ENCODE measurements around the gene BAIAP2L1. TPM values are rescaled to one million over a fixed set of nuclear protein-coding genes. Genes with fewer than 3 reads are reported as not detected.
A peak's percentile ranks its signal among the peaks of the same experiment; 100 is the strongest.
"Not testable (repeated sequence)": the region's sequence is repeated elsewhere in the genome, so short reads cannot be mapped to it uniquely, and the experiment has no call there.

BAIAP2L1 gene
- total RNA-seq, 1 donor from 2014 or later = 12.9 TPM

DNA sequence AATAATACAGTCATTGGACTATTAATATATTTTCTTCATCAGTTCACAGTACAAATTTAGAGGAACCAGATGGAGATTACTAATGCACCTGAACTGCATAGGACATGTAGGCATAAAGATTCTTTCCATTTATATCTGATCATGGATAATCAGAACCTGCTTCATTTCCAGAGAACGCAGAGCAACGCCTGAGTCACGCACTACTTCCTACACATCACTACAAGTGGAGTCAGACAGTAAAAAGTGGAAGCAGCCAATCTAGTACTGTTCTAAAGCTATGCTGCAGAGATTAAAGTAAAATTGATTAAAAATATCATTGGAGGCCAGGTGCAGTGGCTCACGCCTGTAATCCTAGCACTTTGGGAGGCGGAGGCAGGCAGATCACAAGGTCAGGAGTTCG is 76.1 kb downstream of the BAIAP2L1 start:
- ATAC-seq (no peak), DNase-seq (ENCODE audit: low spot score) (no peak)

DNA sequence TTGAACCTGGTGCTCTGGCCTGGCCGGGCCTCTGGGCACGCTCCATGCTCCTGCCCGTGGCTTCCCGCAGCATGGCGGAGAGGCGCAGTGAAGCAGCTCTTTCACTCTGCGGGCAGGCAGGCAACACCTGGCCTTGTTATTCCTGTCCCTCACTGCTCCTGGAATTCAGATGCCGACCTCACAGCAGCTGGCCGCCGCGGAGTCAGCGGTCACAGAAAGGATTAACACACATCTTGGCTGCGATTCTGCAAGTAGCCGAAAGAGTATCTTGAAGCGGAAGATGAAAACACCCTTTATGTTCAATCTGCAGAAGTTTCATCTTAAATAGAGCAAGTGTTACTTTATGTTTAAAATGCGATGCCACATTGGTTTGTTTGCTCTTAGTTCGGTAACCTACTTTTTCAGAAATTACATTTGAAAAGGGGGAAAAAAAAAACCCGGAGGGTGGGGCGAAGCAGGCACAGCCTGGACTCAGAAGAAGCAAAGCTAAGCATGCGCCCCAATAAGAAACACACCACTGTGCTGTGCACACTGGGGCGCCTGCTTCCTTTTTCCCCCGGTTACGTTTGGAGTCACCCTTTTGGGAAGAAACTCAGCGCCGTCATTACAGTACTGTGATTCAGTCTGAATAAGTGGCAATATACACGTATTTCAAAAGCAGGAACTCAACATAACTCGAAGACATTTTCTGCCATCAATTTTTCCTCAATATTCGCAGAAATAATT is 77.1 kb downstream of the BAIAP2L1 start:
- DNase-seq (ENCODE audit: low spot score) = no peak
- no peak for ATAC-seq

DNA sequence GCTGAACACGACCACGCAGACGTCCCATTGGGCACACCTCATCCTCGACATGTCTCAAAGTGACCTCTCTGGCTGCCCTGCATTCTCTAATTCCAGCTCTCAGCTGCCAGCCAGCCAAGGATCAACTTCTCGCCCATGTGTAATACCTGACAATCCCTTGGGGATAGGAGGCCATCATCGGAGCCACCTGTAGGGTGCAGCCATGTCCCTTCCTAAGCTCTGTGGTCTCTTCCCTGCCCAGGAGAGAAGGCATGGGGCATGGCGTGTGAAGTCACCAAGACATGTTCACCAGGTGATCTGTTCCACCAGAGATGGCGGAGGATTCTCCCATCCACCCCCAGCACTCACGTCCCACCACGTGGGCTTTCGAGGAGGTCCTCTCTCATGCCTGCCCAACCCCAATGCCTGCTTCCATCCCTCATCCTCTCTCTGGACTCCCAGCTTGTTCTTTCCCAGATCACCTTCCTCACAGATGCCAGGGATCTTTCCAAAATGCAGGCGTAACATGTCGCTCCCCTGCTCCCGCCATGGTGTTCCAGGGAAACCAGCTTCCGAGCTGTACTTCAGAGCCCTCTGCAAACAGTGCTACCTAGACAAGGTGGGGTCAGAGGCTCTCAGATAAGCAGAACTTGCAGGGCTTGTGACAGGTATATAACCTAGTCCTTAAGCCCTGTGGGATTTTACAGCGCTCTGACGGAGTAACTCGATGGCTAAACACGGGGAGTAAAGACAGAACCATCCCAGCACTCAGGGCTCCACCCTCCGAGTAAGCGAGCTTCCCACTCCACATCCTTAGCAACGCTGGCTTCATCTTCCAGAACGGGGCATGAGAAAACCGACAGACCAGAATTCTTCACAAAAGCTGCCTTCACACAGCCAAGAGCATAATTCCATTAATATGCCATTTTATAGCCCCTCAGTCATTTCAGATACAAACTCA is 78.3 kb downstream of the BAIAP2L1 start:
- ATAC-seq (peak; percentile 74), DNase-seq (ENCODE audit: low spot score) (no peak)

DNA sequence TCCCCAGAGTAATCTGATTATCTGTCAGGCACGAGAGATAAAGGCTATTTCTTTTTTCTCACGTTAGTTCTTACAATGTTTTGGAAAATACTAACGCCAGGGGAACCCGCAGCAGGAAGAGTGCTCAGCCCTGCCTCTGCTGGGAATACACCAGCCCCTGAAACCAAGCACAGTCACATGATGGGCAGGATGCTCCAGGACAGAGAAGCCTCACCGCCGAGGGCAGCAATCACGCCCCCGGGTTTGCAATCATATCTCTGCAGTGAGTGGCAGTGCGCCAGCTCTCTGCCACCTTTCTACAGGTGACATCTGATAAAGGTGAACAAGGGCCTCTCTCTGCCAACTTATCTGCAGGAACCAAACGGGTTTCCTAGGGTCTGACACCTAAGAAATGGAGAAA is 79.6 kb downstream of the BAIAP2L1 start:
- ATAC-seq (no peak), DNase-seq (ENCODE audit: low spot score) (no peak)

DNA sequence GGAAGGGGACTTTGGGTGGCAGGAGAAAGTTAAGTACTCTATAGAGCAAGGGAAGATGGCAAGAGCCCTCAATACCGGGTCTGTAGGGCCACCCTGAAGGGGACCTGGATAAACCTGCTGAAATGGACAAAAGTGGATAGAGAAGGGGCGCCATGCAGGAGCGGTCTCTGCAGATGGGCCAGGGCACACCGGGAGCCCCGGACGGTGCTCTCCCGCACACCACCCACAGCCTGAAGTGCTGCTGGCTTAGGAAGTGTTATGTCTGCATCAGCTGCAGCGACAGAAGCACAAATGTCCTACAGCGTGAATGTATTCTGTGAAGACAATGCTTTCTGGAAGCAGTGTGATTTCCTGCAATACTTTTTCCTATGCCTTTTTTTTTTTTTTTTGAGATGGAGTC is 81.7 kb downstream of the BAIAP2L1 start:
- DNase-seq (ENCODE audit: low spot score) (no peak), ATAC-seq (no peak)

DNA sequence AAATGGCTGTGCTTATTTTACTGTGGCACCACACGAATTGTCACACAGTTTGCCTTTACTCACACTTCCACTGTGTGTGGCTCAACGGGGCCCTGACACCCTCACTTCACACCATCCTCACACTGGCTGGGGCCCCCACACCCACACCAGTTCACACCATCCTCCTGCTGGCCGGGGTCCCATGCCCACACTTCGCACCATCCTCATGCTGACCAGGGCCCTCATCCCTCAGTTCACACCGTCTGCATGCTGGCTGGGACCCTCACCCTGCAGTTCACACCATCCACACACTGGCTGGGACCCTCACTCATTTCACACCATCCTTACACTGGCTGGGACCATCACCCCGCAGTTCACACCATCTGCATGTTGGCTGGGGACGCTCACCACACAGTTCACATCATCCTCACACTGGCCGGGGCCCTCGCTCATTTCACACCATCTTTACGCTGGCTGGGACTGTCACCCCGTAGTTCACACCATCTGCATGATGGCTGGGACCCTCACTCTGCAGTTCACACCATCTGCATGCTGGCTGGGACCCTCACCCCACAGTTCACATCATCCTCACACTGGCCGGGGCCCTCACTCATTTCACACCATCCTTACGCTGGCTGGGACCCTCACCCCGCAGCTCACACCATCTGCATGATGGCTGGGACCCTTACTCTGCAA is 83.4 kb downstream of the BAIAP2L1 start:
- no peak for DNase-seq (ENCODE audit: low spot score)

DNA sequence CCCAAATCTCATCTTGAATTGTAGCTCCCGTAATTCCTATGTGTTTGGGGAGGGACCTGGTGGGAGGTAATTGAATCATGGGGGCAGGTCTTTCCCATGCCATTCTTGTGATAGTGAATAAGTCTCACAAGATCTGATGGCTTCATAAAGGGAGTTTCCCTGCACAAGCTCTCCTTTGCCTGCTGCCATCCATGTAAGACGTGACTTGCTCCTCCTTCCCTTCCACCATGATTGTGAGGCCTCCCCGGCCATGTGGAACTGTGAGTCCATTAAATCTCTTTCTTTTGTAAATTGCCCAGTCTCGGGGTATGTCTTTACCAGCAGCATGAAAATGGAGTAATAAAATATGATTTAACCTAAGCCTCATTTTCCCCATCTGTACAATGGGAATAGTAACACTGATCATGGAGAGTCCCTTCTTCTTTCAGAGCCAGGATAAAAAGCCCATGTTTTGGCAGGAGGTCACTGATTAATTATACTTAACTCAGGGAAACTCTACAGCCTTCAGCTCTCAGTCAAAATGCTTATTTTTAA is 84.8 kb downstream of the BAIAP2L1 start:
- ATAC-seq; DNase-seq (ENCODE audit: low spot score): not testable (repeated sequence)

More for the DNA sequence above, 83.4 kb downstream of the BAIAP2L1 start:
- ATAC-seq = no peak

DNA sequence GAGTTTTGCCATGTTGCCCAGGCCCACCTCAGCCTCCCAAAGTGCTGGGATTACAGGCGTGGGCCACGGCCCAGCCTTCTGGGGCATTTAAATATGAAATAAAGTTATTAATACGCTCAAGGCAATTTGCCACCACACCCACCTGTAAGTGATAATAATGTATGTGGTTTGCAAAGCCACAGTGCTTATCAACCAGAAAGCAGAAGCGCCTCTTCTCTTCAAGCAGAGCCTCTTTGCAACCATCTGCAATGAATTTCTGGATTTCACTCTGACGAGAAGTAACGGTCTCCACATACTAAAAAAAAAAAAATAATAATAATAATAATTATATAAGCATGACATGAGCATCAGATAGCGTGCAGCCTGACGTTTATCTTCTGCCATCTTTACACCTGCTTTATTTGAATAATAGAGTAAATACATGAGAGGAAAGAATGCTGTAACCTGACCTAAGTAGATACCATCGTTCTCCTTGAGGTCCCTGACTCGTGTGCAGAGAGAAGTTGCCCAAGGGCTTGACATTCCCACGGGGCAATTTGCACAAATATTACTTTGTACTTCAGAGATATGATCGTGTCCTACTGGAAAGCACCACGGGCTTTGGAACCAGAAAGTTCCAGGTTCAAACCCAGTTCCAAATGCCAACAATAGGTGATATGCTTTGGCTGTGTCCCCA is 85.4 kb downstream of the BAIAP2L1 start:
- no peak for DNase-seq (ENCODE audit: low spot score)
- no peak for ATAC-seq

DNA sequence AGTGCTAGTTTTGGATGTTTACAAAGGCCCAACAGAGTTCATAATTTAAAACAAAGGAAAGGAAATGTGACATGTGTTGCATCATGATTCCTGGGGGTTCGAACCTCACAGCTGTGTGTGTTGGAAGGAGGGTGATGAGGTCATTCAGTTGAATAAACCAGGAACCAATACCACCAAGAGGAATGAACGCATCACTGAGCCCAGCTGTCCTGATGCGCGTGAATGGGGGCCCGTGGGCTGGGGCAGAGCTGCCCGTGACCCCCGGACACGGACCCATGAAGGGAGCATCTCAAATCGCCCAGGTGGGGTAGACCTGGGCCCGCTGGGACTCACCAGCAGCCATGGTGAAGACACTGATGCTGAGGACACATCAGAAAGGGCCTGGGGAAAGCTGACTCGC is 86.4 kb downstream of the BAIAP2L1 start:
- no peak for ATAC-seq
- no peak for DNase-seq (ENCODE audit: low spot score)

DNA sequence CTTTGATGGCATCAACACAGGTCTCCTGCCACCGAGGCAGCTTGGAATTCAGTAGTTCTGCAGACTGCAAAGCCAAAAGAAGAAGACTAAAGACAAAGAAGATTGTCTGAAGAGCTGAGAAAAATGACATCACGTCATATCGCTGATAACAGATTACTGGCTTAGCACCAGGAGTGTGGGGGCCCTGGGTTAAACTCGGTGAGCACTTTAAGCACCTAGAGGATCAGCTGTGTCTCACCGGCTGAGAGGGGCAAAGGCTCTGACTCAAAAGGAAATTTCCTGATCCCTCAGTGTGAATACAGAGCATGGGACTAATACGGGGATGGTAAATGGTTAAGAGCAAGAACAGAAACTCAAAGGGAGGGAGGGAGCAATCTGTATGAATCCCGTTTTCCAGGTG is 88.7 kb downstream of the BAIAP2L1 start:
- ATAC-seq = no peak

DNA sequence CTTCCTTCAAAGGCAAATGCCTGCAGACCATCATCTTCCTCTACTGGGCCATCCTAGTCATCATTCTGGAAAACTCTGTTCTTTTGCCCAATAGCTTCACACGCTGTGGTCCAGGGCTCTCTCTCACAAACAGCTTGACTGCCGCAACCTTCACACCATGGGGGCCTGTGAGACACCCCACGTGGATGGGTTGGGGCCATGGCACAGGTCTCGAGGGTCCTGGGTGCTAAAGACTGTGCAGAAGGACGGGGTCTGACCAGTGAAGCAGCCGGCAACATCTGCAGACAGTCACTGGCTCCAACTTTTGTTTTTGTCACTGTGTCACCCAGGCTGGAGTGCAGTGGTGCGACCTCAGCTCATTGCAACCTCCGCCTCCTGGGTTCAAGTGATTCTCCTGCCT is 91.3 kb downstream of the BAIAP2L1 start:
- DNase-seq (ENCODE audit: low spot score) = no peak
- no peak for ATAC-seq

More for the DNA sequence above, 88.7 kb downstream of the BAIAP2L1 start:
- no peak for DNase-seq (ENCODE audit: low spot score)

DNA sequence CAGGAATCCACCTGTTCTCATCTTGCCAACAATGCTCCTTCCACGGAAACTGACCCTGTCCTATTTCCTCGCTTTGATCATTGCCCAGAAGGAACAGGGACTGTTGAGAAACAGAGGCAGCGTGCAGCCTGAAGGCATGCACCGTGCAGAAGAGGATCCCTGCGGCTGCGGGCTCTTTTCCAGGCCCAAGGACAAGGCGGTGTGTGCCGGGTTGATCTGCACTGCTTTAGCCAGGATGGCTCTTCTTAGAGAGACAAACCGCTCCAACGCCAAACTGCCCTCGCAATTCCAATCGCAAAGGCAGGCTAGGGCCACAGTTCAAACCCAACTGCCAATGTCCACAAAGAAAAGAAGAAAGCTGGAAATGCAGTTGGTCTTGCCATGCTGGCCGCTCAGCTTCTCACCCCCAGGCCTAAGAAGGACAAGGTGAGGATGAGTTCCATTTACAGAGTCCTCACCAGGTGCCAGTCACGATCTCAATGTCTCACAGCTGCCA is 92.9 kb downstream of the BAIAP2L1 start:
- ATAC-seq = peak; percentile 34
- no peak for DNase-seq (ENCODE audit: low spot score)

DNA sequence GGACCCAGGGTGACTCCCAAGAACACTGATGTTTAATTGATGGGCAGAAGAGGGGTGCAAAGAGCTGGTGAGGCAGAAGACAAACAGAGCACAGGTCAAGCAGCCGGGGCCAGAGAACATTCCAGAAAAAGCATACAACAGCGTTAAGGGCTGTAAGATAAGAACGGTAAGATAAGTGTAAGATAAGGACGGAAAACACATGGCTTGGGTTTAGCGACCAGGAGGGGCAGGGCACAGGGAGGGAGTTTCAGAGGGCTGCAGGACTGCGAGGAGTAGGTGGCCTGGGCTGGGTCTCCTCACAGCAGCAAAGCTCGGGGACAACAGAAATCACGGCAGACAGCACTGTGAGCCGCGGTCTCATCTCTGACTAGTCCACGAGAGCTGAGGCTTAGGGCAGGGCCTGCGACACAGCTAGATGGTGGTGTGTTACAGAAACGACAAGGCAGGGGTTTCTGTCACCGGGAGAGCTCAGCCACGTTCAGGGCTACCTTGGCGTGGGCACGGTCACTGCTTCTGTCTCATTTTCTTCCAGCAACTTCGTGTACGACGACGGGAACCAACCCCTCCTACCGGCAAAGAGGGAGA is 94.8 kb downstream of the BAIAP2L1 start:
- no peak for ATAC-seq
- DNase-seq (ENCODE audit: low spot score) = no peak

DNA sequence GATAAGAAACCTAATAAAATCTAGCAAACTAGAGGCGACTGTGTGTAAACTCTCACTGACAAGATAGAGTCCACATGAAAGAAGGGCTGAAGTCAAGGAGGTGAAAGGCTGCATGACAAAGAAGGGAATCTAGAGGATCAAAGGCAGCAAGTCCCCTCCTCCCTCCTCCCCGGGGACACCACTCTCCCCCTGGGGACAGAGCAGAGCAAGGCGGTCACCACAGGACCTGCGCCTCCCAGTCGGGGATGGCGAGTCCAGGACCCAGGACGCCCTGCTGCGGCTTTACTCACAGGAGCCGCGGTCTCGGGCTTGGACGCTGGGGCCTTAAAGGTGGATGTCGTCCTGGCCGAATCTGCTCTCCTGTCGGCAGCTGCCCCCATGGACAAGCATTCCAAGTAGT is 97.0 kb downstream of the BAIAP2L1 start:
- ATAC-seq (no peak), DNase-seq (ENCODE audit: low spot score) (no peak)

DNA sequence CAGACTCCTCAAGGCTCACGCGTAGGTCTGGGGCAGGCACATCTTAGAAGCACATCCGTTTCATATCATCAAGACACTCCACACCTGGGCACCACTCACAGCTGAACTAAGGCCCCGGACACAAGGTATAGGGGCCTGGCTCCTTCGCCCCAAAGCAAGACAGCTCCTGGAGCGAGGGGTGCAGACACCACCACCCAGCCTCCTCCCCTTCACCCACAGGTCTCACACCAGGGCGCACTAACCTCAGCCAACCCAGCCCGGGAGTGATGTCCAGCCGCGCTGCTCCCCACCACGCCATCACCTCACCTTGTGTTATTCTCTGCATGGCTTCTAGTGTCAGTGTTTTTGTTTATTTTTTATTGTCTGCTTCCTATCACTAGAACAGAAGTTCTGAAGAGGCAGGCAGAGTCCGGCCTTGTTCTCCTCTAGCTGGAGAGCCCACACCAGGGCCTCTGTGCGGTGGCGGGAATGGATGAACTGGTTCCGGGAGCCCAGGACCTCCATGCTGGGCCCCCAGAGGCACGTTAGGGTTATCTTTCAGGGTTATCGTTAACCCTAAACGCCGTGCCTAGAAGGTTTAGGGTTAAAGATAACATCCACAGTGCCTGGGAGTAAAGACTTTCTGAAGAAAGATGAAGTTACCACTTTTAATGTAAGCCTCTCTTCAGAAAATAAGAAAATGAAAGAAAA is 97.6 kb downstream of the BAIAP2L1 start:
- DNase-seq (ENCODE audit: low spot score) (no peak), ATAC-seq (no peak)

DNA sequence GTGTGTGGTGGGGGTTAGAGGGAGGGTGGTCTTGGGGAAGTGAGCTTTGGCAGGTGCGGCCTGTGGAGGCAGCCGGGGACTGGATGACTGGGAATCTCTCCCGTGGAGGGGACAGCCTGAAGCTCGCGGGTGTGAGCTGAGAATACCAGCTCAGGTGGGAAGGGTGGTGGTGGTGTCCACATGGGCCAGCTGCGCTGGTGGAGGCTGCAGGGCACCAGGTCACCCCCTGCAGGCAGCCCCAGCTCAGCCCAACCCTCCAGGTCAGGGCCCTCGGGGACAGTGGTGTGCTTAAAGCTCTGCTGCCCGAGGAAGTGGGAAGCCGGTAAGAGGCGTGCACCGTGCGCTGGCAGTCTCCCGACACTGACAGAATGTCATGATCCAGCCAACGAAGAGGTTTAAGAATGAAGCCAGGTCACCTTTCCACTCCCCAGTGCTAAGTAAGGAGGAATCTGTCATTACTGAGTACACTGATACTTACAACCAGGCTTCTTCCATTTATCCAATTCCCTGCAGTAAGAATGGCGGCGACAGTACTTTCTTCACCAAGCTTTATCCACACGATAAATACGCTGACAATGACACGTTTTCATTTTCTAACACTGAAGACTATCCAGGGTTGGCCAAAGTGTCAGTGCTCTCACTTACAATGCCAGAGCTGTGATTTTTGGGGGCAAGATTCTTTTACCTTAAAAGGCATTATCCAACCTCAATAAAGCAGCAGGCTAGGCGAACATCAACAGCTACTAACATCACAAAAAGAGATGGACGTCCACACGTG is 99.0 kb downstream of the BAIAP2L1 start:
- ATAC-seq (peak; percentile 22), DNase-seq (ENCODE audit: low spot score) (no peak)

DNA sequence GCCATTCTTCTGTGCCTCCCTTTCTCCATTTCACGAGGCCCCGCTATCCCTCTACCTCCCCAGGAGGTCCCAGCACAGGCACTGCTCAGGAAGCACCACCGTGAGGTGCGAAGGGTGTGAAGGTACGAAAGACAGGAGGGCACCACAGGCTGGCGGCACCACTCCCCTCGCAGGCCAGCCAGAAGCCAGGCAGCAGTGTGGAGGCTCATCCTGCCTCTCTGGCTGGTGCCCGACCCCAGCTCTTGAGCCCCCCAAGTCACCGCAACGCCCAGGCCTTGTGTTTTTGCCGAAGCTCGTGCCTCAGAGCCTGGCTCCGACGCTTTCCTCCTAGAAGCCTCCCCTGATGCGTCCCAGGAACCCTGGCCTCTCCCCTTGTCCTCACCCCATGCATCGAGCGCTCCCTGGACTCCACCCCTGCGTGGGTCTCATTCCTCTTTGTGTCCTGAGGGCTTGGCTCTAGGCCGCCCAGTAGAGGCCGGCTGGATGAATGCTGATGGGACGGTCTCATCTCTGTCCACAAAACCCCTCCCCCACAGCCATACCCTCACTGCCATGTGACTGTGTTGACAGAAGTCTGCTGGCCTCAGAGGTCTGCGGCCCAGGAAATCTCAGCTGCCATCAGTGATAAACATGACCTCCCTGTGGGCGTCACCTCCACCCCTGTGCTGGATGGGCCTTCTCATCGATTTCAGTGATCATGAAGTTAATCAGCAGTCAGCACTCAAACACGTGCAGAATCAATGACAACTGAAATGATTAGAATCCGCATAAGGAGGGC is 100.1 kb downstream of the BAIAP2L1 start:
- ATAC-seq (peak; percentile 89), DNase-seq (ENCODE audit: low spot score) (peak; percentile 90)
